HG03460 (cell line): Measurements from ENCODE around the gene OR10A5.
"Not testable (repeated sequence)": the region's sequence is repeated elsewhere in the genome, so short reads cannot be mapped to it uniquely, and the experiment has no call there.

Experiments used
- ATAC-seq: cut with Tn5 transposase; IDR thresholded peaks from one replicate; pipeline ENCODE4 v1.9.1; 2021; ENCODE audit not compliant: unreplicated experiment

The OR10A5 gene

DNA sequence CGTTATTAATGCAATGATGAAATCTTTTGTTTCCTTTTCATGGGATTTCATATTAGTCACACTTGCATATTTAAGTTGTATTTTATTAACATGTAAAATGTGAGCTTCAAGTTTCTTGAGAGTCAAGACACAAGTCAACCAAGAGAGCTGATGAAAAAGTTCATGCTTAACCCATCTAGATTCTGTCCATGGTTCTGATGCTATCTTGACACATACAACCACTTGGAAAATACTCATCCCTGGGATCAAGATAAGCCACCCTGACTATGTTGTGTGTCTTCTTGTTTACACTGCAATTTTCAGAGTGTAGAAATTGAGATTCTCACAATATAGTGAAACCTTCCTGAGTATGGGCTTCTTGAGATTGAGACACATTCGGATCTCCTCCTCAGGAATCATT, 30.3 kb downstream of the OR10A5 start:
- ATAC-seq = no peak

GRCh38 chr11:6876325-6876724, 30.8 kb downstream of the OR10A5 start, which contains the start of gene OR10A4:
Gene OR10A4, plus strand, starts transcription at chr11:6876625. Its CDS starts 23 bp downstream, at chr11:6876648.
- no peak for ATAC-seq

- no peak for ATAC-seq
These were observed 31.4 kb downstream of the OR10A5 start for GRCh38 chr11:6876914-6877313.

DNA sequence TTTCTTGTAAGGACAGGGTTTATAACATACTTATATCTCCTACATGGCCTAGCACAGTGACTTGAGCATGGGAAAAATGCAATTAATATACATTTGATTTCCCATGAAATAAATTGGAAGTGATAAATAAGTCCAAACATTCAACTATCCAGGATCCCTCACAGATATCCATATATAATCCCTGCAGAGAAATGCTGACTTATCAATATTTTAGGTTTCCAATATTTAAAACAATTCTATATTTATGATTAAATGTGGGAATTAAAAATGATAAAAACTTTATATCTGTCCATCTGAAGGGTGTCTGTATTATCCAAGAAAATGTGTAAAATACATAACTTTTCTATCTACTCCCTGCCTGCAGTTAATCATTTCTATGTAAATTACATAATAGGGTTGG, 37.3 kb downstream of the OR10A5 start:
- no peak for ATAC-seq

- not testable (repeated sequence) for ATAC-seq
These were observed 42.2 kb downstream of the OR10A5 start for GRCh38 chr11:6887711-6888110.

DNA sequence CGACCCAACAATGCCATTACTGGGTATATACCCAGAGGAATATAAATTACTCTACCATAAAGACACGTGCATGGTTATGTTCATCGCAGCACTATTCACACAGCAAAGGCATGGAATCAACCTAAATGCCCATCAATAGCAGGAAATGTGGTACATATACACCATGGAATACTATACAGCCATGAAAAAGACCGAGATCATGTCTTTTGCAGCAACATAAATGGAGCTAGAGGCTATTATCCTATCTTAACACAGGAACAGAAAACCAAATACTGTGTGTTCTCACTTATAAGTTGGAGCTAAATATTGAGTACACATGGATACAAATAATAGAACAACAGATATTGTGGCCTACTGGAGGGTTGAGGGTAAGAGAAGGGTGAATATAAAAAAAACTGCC, 43.3 kb downstream of the OR10A5 start:
- no peak for ATAC-seq

- ATAC-seq = no peak
These were observed 44.4 kb downstream of the OR10A5 start for GRCh38 chr11:6889835-6890234.

- no peak for ATAC-seq
These were observed 46.9 kb downstream of the OR10A5 start, which contains the start of gene OR2D2 for GRCh38 chr11:6892400-6892799. Gene OR2D2, minus strand, starts transcription at chr11:6892500. Its CDS starts 0 bp downstream, at chr11:6892500.

DNA sequence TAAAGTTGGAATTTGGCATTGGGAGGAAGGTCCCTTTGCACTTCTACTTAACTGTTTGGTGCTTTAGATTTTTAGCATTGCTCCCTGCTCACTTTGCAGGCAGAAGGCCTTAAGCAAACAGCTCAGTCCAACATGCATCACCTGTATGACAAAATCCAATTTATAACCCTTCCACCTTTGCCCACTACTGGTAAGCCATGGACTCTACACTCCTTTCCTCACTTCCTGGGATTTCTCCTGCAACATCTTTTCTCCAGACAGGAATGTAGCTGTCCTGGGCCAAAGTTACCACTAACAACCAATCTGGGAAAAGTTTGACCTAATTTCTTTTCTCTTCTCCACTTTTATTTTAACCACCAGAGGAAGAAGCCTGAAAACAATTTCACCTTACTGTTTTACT, 48.6 kb downstream of the OR10A5 start:
- no peak for ATAC-seq

DNA sequence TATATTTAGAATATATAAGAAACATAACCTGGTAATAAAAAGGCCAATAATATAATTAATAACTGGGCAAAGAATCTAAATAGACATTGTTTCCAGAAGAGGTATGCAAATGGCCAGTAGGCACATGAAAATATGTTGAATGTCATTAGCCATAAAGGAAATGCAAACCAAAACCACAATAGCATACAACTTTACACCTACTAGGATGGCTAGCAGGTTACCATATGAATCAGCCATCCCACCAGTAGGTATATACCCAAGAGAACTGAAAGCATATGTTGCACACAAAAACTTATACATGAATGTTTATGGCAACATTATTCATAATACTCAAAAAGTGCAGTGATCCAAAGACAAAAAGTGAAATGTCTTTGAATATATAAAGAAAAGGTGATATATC, 49.5 kb downstream of the OR10A5 start:
- peak; percentile 57 for ATAC-seq
